Raji (cell line): ENCODE measurements around the gene TAOK3.

Experiments
- POLR2A ChIP-seq: IDR thresholded peaks from 2 replicates; pipeline ENCODE4 v1.6.1; 2011; ENCODE audit warnings: low read depth, low read length, control low read depth; ENCODE audit not compliant: insufficient read depth

The TAOK3 gene

GRCh38 chr12:118358008-118358359, 14.7 kb downstream of the TAOK3 start:
- TF ChIP-seq POLR2A: no peak

DNA sequence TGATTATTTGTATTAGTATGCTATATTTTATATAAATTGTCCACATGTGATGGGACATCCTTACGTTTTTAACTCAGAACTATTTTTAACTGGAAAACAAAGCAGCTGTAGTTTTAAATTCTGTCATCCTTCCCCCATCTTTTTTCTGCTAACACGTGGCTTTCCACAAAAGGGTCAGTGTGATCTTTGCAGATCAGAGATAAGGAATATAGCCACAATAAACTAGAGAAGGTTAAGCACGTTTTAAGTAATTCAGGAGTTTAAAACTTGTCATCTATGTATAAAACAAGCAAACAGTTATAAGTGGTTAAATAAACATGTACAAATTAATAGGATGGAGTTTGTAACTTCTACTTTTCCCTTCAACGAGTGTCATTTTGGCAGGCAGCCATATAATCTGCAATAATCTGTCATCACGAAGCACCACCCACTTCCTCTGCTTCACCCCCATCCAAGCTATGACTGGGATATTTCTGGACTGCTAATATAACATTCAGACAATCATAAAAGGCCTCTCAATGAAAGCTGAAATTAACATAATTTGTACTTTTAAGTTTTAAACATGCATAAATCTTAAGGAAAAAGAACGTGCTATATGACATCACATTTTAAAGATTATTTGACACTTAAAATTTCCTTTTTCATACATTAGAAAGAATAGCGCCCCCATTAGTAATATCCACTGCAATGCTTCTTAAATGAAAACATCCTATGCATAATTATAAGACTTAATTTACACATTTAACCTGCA, 15.3 kb downstream of the TAOK3 start:
- TF ChIP-seq POLR2A: no peak

GRCh38 chr12:118356809-118357256, 15.9 kb downstream of the TAOK3 start:
- no peak for TF ChIP-seq POLR2A

GRCh38 chr12:118355843-118356242, 16.9 kb downstream of the TAOK3 start:
- TF ChIP-seq POLR2A: no peak

GRCh38 chr12:118354903-118355302, 17.8 kb downstream of the TAOK3 start:
- TF ChIP-seq POLR2A: no peak

GRCh38 chr12:118353721-118354120, 19.0 kb downstream of the TAOK3 start:
- no peak for TF ChIP-seq POLR2A

DNA sequence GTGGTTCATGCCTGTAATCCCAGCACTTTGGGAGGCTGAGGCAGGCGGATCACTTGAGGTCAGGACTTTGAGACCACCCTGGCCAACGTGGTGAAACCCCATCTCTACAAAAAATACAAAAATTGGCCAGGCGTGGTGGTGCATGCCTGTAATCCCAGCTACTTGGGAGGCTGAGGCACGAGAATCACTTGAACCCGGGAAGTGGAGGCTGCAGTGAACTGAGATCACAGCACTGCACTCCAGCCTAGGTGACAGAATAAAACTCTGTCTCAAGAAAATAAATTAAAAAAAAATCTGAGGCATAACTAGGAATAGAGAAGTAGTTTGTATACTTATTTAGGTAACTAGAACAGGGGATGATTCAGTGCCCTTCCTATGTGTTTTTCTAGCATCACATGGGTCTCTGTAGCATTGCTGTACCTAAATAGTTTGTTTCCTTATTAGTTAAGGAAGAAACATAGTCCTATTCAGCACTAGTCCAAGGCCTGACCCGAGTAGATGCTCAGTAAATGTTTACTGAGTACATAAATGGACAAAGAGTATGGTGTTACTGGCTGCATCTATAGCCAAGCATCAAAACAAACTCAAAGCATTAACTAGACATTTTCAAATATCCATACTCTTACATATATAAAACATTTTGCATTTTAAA, 21.7 kb downstream of the TAOK3 start:
- no peak for TF ChIP-seq POLR2A

DNA sequence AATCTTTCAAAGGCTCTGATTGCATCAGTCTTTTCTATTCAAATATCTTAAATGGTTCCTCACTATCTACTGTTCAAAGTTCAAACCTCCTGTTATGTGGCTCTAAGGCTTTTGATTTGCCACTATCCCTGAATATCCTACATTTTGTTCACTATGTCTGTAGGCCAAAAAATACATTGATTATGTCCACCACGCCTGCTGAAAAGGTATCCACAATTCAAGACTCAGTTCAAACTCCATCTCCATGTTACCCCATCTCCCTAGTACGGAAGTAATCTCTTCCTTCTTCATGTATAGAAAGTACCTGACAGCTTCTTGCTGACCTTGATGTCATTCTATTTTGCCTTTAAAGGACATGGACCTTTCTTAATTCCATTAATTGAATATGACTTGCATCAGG, 24.8 kb downstream of the TAOK3 start:
- no peak for TF ChIP-seq POLR2A

DNA sequence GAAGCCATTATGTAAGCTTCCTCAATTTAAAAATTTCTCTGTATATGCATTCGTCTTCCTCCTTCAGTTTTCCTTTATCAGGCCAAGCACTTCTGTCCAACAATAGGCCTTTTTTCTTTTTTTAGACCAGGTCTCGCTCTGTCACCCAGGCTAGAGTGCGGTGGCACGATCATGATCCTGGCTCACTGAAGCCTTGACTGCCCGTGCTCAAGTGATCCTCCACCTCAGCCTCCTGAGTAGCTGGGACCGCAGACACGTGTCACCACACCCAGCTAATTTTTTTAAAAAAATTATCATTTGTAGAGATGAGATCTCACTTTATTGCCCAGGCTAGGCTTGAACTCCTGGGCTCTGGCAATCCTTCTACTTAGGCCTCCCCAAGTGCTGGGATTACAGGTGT, 25.8 kb downstream of the TAOK3 start:
- no peak for TF ChIP-seq POLR2A

DNA sequence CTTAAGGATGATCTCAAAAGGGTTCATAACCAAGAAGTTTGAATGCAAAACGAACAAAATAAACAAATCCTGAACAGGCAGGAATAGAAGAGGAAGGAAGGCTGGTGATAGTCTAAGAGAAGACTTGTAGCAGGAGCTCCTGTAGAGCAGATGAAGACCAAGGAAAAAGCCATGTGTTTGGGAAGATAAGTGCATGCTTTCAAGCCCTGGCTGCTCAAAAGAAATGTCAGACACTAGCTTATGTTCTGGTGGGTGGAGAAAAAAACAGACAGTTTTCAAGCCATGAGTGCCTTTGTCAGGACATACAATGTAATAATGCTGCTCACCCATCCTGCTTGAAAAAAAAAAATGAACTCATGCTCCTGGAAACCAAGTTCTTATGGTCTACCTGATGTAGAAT, 27.4 kb downstream of the TAOK3 start:
- no peak for TF ChIP-seq POLR2A

GRCh38 chr12:118344829-118345228, 27.9 kb downstream of the TAOK3 start:
- TF ChIP-seq POLR2A: no peak

DNA sequence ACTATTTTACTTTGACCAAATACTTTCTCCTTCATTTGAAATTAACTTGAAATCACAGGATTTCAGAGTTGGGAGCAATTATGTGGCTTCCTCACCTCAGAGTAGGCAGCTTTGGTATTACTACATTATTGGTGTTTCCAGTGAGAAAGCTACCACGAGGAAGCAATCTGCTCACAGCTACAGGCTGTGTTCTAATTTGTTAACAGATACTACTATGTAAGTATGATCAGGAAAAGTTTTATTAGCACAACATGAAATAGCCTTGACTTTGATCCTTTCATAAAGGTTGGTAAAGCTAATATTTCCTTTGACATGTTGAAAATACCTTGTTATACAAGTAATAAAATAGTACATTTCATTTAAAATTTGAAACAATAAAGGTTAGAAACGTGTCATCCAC, 30.6 kb downstream of the TAOK3 start:
- TF ChIP-seq POLR2A: no peak

DNA sequence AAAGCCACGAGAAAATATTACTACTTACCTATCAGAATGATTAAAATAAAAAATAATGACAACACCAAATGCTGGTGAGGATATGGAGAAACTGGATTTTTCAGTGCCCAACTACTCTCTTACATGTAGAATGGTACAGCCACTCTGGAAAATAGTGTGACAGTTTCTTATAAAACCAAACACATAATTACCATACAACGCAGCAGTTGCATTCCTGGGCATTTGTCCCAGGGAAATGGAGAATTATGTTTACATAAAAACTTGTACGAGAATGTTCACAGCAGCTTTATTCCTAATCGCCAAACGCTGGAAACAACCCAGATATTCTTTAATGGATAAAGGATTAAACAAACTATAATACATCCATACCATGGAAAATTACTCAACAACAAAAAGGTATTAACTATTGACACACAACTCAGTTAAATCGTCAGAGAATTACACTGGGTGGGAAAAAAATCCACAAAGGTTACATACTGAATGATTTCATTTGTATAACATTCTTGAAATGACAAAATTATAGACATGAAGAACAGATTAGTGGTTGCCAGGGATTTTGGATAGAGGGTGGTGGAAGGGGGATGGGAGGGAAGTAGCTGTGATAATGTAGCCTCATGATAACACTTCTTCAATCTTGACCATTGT, 35.4 kb downstream of the TAOK3 start:
- TF ChIP-seq POLR2A: no peak

GRCh38 chr12:118336123-118336522, 36.6 kb downstream of the TAOK3 start:
- no peak for TF ChIP-seq POLR2A

DNA sequence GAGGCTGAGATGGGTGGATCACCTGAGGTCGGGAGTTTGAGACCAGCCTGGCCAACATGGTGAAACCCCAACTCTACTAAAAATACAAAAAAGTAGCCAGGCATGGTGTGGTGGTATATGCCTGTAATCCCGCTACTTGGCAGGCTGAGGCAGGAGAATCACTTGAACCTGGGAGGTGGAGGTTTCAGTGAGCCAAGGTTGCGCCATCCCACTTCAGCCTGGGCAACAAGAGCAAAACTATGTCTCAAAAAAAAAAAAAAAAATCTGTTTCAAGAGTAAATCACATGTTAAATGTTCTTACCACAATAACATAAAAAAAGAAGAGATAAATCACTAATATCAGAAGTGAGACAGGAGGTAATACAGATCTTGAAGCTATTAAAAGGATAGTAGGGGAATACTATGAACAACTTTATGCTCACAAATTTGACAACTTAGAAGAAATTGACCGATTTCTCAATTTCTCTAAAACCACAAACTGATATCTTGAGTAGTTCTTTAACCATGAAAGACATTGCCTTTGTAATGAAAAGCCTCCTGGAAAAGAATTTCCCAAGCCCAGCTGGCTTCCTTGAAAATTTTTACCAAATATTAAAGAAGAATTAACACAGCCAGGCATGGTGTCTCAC, 37.7 kb downstream of the TAOK3 start:
- no peak for TF ChIP-seq POLR2A

- TF ChIP-seq POLR2A: no peak
Measured at GRCh38 chr12:118334241-118334640, 38.5 kb downstream of the TAOK3 start.
